ENCODE results near the gene LLGL1. TPM values are rescaled to one million over a fixed set of nuclear protein-coding genes. Genes with fewer than 3 reads are reported as not detected.

The LLGL1 gene
- total RNA-seq, 1 donor from 2014 or later = 43.5 TPM

GRCh38 chr17:18253947-18254821 is 28.7 kb downstream of the LLGL1 start:
- H4K20me1 ChIP-seq (ENCODE audit: insufficient read depth, low read length) = peaks cover 73% of the 10 kb centered on the region
- FAIRE-seq = no peak

GRCh38 chr17:18254888-18255649 is 29.6 kb downstream of the LLGL1 start:
- TF ChIP-seq EZH2 (IDR thresholded peaks at IDR 0.05; ENCODE audit: insufficient read depth, low read length) = no peak
- TF ChIP-seq, protein P1, sequence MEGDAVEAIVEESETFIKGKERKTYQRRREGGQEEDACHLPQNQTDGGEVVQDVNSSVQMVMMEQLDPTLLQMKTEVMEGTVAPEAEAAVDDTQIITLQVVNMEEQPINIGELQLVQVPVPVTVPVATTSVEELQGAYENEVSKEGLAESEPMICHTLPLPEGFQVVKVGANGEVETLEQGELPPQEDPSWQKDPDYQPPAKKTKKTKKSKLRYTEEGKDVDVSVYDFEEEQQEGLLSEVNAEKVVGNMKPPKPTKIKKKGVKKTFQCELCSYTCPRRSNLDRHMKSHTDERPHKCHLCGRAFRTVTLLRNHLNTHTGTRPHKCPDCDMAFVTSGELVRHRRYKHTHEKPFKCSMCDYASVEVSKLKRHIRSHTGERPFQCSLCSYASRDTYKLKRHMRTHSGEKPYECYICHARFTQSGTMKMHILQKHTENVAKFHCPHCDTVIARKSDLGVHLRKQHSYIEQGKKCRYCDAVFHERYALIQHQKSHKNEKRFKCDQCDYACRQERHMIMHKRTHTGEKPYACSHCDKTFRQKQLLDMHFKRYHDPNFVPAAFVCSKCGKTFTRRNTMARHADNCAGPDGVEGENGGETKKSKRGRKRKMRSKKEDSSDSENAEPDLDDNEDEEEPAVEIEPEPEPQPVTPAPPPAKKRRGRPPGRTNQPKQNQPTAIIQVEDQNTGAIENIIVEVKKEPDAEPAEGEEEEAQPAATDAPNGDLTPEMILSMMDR (IDR thresholded peaks at IDR 0.05; ENCODE audit: insufficient read depth, low read depth, low read length) = no peak
- DNase-seq (ENCODE audit: low read depth) = no peak
- peaks cover 46% of the 10 kb centered on the region for H3K79me2 ChIP-seq (ENCODE audit: insufficient read depth, low read length)
- H3K9ac ChIP-seq (ENCODE audit: low read length) = no peak overlapping the region
- H3K27ac ChIP-seq (ENCODE audit: low read depth, low read length) = no peak overlapping the region
- peaks cover 19% of the 10 kb centered on the region for H3K4me1 ChIP-seq (ENCODE audit: insufficient read depth, low read length)
- no peaks in the 10 kb centered on the region for H3K27me3 ChIP-seq (ENCODE audit: insufficient read depth, low read length)
- H3K9me3 Mint-ChIP-seq (ENCODE audit: unreplicated experiment) = no peaks in the 10 kb centered on the region
- H3K9me3 ChIP-seq (ENCODE audit: insufficient read depth, low read depth, low read length) = no peaks in the 10 kb centered on the region
- H3K4me3 ChIP-seq (ENCODE audit: insufficient read depth, low read depth, low read length) = no peak overlapping the region
- FAIRE-seq = no peak
- H2AFZ ChIP-seq (ENCODE audit: low read depth, low read length) = no peak overlapping the region
- no peak overlapping the region for H3K27ac Mint-ChIP-seq (ENCODE audit: unreplicated experiment)
- H3K4me2 ChIP-seq (ENCODE audit: low read length) = no peak overlapping the region
- H3K4me1 Mint-ChIP-seq (ENCODE audit: low read depth, unreplicated experiment) = peaks cover 14% of the 10 kb centered on the region
- H3K27me3 Mint-ChIP-seq (ENCODE audit: low read depth, unreplicated experiment) = no peaks in the 10 kb centered on the region
- H3K4me3 Mint-ChIP-seq (ENCODE audit: unreplicated experiment) = no peak overlapping the region
- H3K36me3 ChIP-seq (ENCODE audit: insufficient read depth, low read length) = peaks cover 20% of the 10 kb centered on the region
- H3K36me3 Mint-ChIP-seq (ENCODE audit: low read depth, unreplicated experiment) = peaks cover 13% of the 10 kb centered on the region
- peaks cover 71% of the 10 kb centered on the region for H4K20me1 ChIP-seq (ENCODE audit: insufficient read depth, low read length)

More at GRCh38 chr17:18253947-18254821, 28.7 kb downstream of the LLGL1 start:
- no peaks in the 10 kb centered on the region for H3K27me3 ChIP-seq (ENCODE audit: insufficient read depth, low read length)
- no peak overlapping the region for H3K9ac ChIP-seq (ENCODE audit: low read length)
- no peak overlapping the region for H3K4me3 Mint-ChIP-seq (ENCODE audit: unreplicated experiment)
- H3K4me1 ChIP-seq (ENCODE audit: insufficient read depth, low read length) = peaks cover 13% of the 10 kb centered on the region
- no peaks in the 10 kb centered on the region for H3K9me3 Mint-ChIP-seq (ENCODE audit: unreplicated experiment)
- H3K4me1 Mint-ChIP-seq (ENCODE audit: low read depth, unreplicated experiment) = peaks cover 11% of the 10 kb centered on the region
- H3K9me3 ChIP-seq (ENCODE audit: insufficient read depth, low read depth, low read length) = no peaks in the 10 kb centered on the region
- no peak overlapping the region for H2AFZ ChIP-seq (ENCODE audit: low read depth, low read length)
- peaks cover 23% of the 10 kb centered on the region for H3K36me3 ChIP-seq (ENCODE audit: insufficient read depth, low read length)
- no peak overlapping the region for H3K4me2 ChIP-seq (ENCODE audit: low read length)
- TF ChIP-seq, protein P1 (IDR thresholded peaks at IDR 0.05; ENCODE audit: insufficient read depth, low read depth, low read length) = no peak
- TF ChIP-seq EZH2 (IDR thresholded peaks at IDR 0.05; ENCODE audit: insufficient read depth, low read length) = no peak
- H3K27me3 Mint-ChIP-seq (ENCODE audit: low read depth, unreplicated experiment) = no peaks in the 10 kb centered on the region
- H3K4me3 ChIP-seq (ENCODE audit: insufficient read depth, low read depth, low read length) = no peak overlapping the region
- peaks cover 46% of the 10 kb centered on the region for H3K79me2 ChIP-seq (ENCODE audit: insufficient read depth, low read length)
- no peak overlapping the region for H3K27ac ChIP-seq (ENCODE audit: low read depth, low read length)
- DNase-seq (ENCODE audit: low read depth) = no peak
- H3K36me3 Mint-ChIP-seq (ENCODE audit: low read depth, unreplicated experiment) = peaks cover 13% of the 10 kb centered on the region
- peak overlapping the region; percentile 12 for H3K27ac Mint-ChIP-seq (ENCODE audit: unreplicated experiment)

Data from astrocyte (in vitro differentiated cells and primary cell).